HG02610 (cell line): ENCODE data around the gene FBXW8.

Experiments
- ATAC-seq: cut with Tn5 transposase; IDR thresholded peaks from one replicate; pipeline ENCODE4 v1.9.1; 2021; ENCODE audit warnings: mild to moderate bottlenecking, moderate library complexity; ENCODE audit not compliant: unreplicated experiment

Gene FBXW8

GRCh38 chr12:116910645-116911451, at the start of gene FBXW8:
FBXW8 (plus strand) TSS chr12:116910950; CDS start chr12:116911038, 88 bp downstream.
- ATAC-seq: peak; percentile 90

GRCh38 chr12:116861320-116861719, 49.4 kb upstream of the FBXW8 start:
- ATAC-seq: peak; percentile 84

- ATAC-seq: no peak
These were observed 48.6 kb upstream of the FBXW8 start for GRCh38 chr12:116862167-116862566.

GRCh38 chr12:116863275-116863767, 47.4 kb upstream of the FBXW8 start:
- no peak for ATAC-seq

GRCh38 chr12:116864371-116865160, 46.2 kb upstream of the FBXW8 start:
- ATAC-seq: no peak

- no peak for ATAC-seq
These were observed 43.2 kb upstream of the FBXW8 start for GRCh38 chr12:116867523-116867922.

GRCh38 chr12:116870306-116870705, 40.4 kb upstream of the FBXW8 start:
- ATAC-seq: no peak

- no peak for ATAC-seq
These were observed 36.3 kb upstream of the FBXW8 start for GRCh38 chr12:116874324-116874995.

- no peak for ATAC-seq
These were observed 34.4 kb upstream of the FBXW8 start for GRCh38 chr12:116876151-116876869.

GRCh38 chr12:116878567-116879508, 31.9 kb upstream of the FBXW8 start:
- ATAC-seq: no peak

- ATAC-seq: no peak
These were observed 31.1 kb upstream of the FBXW8 start for GRCh38 chr12:116879509-116880212.

- no peak for ATAC-seq
These were observed 30.4 kb upstream of the FBXW8 start for GRCh38 chr12:116880213-116880816.

GRCh38 chr12:116880817-116881324, 29.9 kb upstream of the FBXW8 start:
- ATAC-seq: peak; percentile 58

GRCh38 chr12:116881325-116881876, 29.3 kb upstream of the FBXW8 start, which contains the start of gene HRK:
HRK (minus strand) TSS chr12:116881441; CDS start chr12:116881307, 134 bp downstream.
- ATAC-seq: no peak

- no peak for ATAC-seq
These were observed 28.8 kb upstream of the FBXW8 start for GRCh38 chr12:116881877-116882507.

- ATAC-seq: no peak
These were observed 28.0 kb upstream of the FBXW8 start for GRCh38 chr12:116882742-116883141.

- ATAC-seq: no peak
These were observed 25.9 kb upstream of the FBXW8 start for GRCh38 chr12:116884871-116885270.
